ENCODE measurements around the gene TSPAN11.

DNA sequence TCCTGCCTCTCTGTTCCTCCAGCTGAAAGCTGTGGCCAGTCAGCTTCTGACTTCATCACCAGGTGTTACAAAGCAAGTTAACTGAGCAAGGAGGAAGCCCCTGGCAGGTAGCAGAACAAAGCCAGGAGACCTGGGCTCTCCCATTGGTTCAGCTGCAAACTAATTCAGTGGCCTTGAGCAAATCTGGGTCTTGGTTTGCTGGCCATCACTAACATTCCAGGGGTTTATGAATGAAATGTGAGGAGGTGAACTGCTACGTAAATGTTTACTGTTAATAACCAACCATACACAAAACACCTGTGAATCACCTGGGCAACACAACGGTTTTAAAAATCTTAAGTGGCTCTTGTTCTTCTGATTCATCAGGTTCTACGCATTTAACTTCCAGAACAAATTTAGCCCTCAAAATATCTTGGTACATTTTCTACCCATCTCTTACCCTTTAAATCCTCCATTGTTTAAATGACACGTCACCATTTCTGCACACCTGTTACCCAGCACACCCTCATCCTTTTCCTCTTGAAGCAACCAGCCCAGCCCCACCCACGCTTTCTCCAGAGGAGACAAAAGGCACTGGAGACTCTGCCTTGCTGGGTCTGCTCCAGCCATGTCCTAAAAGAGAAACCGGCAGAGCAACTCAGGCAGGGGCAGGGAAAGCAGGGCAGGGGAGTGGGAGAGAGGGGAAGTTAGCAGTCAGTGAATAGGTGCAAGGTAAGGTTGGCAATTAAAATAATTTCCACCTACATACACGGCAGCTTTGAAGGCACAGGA is 49.3 kb upstream of the TSPAN11 start:
- TF ChIP-seq, protein P1, sequence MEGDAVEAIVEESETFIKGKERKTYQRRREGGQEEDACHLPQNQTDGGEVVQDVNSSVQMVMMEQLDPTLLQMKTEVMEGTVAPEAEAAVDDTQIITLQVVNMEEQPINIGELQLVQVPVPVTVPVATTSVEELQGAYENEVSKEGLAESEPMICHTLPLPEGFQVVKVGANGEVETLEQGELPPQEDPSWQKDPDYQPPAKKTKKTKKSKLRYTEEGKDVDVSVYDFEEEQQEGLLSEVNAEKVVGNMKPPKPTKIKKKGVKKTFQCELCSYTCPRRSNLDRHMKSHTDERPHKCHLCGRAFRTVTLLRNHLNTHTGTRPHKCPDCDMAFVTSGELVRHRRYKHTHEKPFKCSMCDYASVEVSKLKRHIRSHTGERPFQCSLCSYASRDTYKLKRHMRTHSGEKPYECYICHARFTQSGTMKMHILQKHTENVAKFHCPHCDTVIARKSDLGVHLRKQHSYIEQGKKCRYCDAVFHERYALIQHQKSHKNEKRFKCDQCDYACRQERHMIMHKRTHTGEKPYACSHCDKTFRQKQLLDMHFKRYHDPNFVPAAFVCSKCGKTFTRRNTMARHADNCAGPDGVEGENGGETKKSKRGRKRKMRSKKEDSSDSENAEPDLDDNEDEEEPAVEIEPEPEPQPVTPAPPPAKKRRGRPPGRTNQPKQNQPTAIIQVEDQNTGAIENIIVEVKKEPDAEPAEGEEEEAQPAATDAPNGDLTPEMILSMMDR (IDR thresholded peaks at IDR 0.05) = no peak
- TF ChIP-seq POLR2AphosphoS5 (IDR thresholded peaks at IDR 0.05; ENCODE audit: low read depth, low read length) = no peak
